ENCODE data around the gene KRTAP1-1.
"Not testable (repeated sequence)": the region's sequence is repeated elsewhere in the genome, so short reads cannot be mapped to it uniquely, and the experiment has no call there.

DNA sequence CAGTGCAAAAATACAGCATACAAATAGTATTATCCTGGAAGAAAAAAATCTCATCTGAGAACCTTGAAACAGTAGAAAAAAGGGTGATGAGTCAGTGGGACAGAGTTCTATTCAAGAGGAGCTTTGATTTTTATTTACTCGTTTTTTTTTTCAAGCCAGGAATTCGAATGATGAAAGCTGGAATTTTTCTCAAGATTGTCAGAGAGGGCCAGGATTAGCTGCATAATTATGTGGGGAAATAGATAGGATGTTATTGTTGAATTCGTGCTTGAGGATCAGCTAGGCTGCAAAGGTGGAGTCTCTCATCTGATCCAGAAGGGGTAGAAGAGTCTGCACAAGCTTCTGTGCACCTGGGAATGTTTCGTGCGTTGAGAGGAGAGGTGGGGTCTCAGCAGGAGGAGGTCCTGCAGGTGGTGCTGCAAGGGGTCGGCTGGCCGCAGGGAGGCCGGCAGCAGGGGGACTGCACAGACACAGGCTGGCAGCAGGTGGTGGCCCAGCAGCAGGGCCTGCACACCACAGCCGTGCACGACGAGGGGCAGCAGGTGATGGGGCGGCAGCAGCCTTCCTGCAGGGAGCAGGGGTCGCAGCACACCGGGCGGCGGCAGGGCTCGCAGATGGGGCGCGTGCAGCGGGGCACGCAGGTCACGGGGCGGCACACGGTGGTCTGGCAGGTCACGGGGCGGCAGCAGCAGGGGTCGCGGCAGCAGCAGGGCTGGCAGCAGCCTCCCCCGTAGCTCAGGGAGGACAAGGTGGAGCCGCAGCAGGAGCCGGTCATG lies 18.2 kb upstream of the KRTAP1-1 start:
- TF ChIP-seq, protein P1, sequence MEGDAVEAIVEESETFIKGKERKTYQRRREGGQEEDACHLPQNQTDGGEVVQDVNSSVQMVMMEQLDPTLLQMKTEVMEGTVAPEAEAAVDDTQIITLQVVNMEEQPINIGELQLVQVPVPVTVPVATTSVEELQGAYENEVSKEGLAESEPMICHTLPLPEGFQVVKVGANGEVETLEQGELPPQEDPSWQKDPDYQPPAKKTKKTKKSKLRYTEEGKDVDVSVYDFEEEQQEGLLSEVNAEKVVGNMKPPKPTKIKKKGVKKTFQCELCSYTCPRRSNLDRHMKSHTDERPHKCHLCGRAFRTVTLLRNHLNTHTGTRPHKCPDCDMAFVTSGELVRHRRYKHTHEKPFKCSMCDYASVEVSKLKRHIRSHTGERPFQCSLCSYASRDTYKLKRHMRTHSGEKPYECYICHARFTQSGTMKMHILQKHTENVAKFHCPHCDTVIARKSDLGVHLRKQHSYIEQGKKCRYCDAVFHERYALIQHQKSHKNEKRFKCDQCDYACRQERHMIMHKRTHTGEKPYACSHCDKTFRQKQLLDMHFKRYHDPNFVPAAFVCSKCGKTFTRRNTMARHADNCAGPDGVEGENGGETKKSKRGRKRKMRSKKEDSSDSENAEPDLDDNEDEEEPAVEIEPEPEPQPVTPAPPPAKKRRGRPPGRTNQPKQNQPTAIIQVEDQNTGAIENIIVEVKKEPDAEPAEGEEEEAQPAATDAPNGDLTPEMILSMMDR (IDR thresholded peaks at IDR 0.05), result not testable (repeated sequence)
- not testable (repeated sequence) for TF ChIP-seq POLR2A (IDR thresholded peaks at IDR 0.05; ENCODE audit: low read depth); EP300 (IDR thresholded peaks at IDR 0.05)

Data from esophagus muscularis mucosa (tissue), 4 donors.